H9 (cell line): ENCODE results near the gene PPP1R13B. TPM values are rescaled to one million over a fixed set of nuclear protein-coding genes. Genes with fewer than 3 reads are reported as not detected.

Experiments used
- DNase-seq: peaks from one replicate; pipeline ENCODE4 v3.0.0-alpha.2; 2017
- H2AFZ ChIP-seq: one replicate; pipeline ENCODE4 v1.6.1; 2013; ENCODE audit warnings: mild to moderate bottlenecking, low read length, control low read depth, moderate library complexity
- H2AK5ac ChIP-seq: 2 replicates; pipeline ENCODE4 v1.6.1; 2013; ENCODE audit warnings: low read length, control low read depth, mixed read lengths; ENCODE audit not compliant: insufficient read length
- H2BK120ac ChIP-seq: one replicate; pipeline ENCODE4 v1.6.1; 2013; ENCODE audit warnings: low read depth, mild to moderate bottlenecking, low read length, control low read depth, inconsistent platforms; ENCODE audit not compliant: poor library complexity, severe bottlenecking
- H2BK12ac ChIP-seq: 2 replicates; pipeline ENCODE4 v1.6.1; 2013; ENCODE audit warnings: low read length, control low read depth, mixed read lengths, low read depth; ENCODE audit not compliant: insufficient read length
- H2BK15ac ChIP-seq: 2 replicates; pipeline ENCODE4 v1.6.1; 2013; ENCODE audit warnings: low read depth, low read length, control low read depth
- H2BK20ac ChIP-seq: one replicate; pipeline ENCODE4 v1.6.1; 2013; ENCODE audit warnings: low read depth, mild to moderate bottlenecking, low read length, control low read depth, inconsistent platforms; ENCODE audit not compliant: poor library complexity, severe bottlenecking
- H2BK5ac ChIP-seq: 2 replicates; pipeline ENCODE4 v1.6.1; 2013; ENCODE audit warnings: low read length, control low read depth, mixed read lengths; ENCODE audit not compliant: insufficient read length
- H3K14ac ChIP-seq: 2 replicates; pipeline ENCODE4 v1.6.1; 2013; ENCODE audit warnings: low read length, control low read depth; ENCODE audit not compliant: insufficient read depth
- H3K18ac ChIP-seq: 2 replicates; pipeline ENCODE4 v1.6.1; 2013; ENCODE audit warnings: low read depth, mild to moderate bottlenecking, mixed read lengths, low read length, control low read depth; ENCODE audit not compliant: insufficient read length
- H3K23ac ChIP-seq: 2 replicates; pipeline ENCODE4 v1.6.1; 2013; ENCODE audit warnings: low read length, control low read depth, mixed read lengths, low read depth; ENCODE audit not compliant: insufficient read length
- H3K23me2 ChIP-seq: 2 replicates; pipeline ENCODE4 v1.6.1; 2013; ENCODE audit warnings: low read depth, mild to moderate bottlenecking, mixed read lengths, low read length, control low read depth; ENCODE audit not compliant: insufficient read length, poor library complexity, severe bottlenecking
- H3K27ac ChIP-seq: 2 replicates; pipeline ENCODE4 v1.5.1; 2013; ENCODE audit warnings: low read length, control low read depth, mixed read lengths, low read depth; ENCODE audit not compliant: insufficient read length
- H3K27me3 ChIP-seq: 2 replicates; pipeline ENCODE4 v1.6.1; 2013; ENCODE audit warnings: low read length, control low read depth, inconsistent platforms; ENCODE audit not compliant: insufficient read depth
- H3K4ac ChIP-seq: 2 replicates; pipeline ENCODE4 v1.6.1; 2013; ENCODE audit warnings: low read depth, mild to moderate bottlenecking, control low read depth, inconsistent platforms, low read length, moderate library complexity
- H3K4me1 ChIP-seq: 2 replicates; pipeline ENCODE4 v1.6.1; 2013; ENCODE audit warnings: low read length, control low read depth, inconsistent platforms; ENCODE audit not compliant: insufficient read depth
- H3K4me2 ChIP-seq: 2 replicates; pipeline ENCODE4 v1.6.1; 2013; ENCODE audit warnings: low read length, control low read depth, mixed read lengths; ENCODE audit not compliant: insufficient read length, insufficient read depth
- H3K56ac ChIP-seq: 2 replicates; pipeline ENCODE4 v1.6.1; 2013; ENCODE audit warnings: low read depth, mild to moderate bottlenecking, mixed read lengths, low read length, control low read depth; ENCODE audit not compliant: insufficient read length
- H3K79me1 ChIP-seq: 2 replicates; pipeline ENCODE4 v1.6.1; 2013; ENCODE audit warnings: low read depth, mild to moderate bottlenecking, moderate library complexity, low read length, control low read depth, inconsistent platforms; ENCODE audit not compliant: insufficient read depth, poor library complexity, severe bottlenecking
- H3K79me2 ChIP-seq: 2 replicates; pipeline ENCODE4 v1.6.1; 2013; ENCODE audit warnings: low read length, control low read depth, inconsistent platforms; ENCODE audit not compliant: insufficient read depth
- H3K9ac ChIP-seq: 2 replicates; pipeline ENCODE4 v1.6.1; 2013; ENCODE audit warnings: low read length, control low read depth, mixed read lengths; ENCODE audit not compliant: insufficient read length; ENCODE audit errors: extremely low read depth
- H3K9me3 ChIP-seq: one replicate; pipeline ENCODE4 v1.6.1; 2013; ENCODE audit warnings: low read depth, low read length, inconsistent platforms; ENCODE audit not compliant: control insufficient read depth
- H3T11ph ChIP-seq: one replicate; pipeline ENCODE4 v1.6.1; 2013; ENCODE audit warnings: mild to moderate bottlenecking, low read length, control low read depth, inconsistent platforms
- H4K20me1 ChIP-seq: one replicate; pipeline ENCODE4 v1.6.1; 2013; ENCODE audit not compliant: control insufficient read depth, insufficient read length, insufficient read depth
- H4K5ac ChIP-seq: 2 replicates; pipeline ENCODE4 v1.6.1; 2013; ENCODE audit warnings: low read depth, mild to moderate bottlenecking, mixed read lengths, low read length, control low read depth; ENCODE audit not compliant: insufficient read length
- H4K8ac ChIP-seq: replicated peaks from 2 replicates; pipeline ENCODE4 v1.6.1; 2013; ENCODE audit warnings: low read length, control low read depth, mixed read lengths, low read depth; ENCODE audit not compliant: insufficient read length
- H4K91ac ChIP-seq: 2 replicates; pipeline ENCODE4 v1.6.1; 2013; ENCODE audit warnings: low read depth, mild to moderate bottlenecking, moderate library complexity, mixed read lengths, low read length, control low read depth; ENCODE audit not compliant: insufficient read length
- H3K27ac Mint-ChIP-seq, 3 experiments: 2 replicates in 2 of 3; 3 replicates in 1 of 3; pipeline ENCODE4 v1.8.0; 2020 to 2021; ENCODE audit warnings: mixed read lengths in 3 of 3, mild to moderate bottlenecking in 1 of 3, moderate library complexity in 1 of 3
- H3K27me3 Mint-ChIP-seq: 2 replicates; pipeline ENCODE4 v1.8.0; 2021; ENCODE audit warnings: low read depth, mild to moderate bottlenecking, moderate library complexity, mixed read lengths
- H3K36me3 Mint-ChIP-seq, 3 experiments: 2 replicates in 2 of 3; 3 replicates in 1 of 3; pipeline ENCODE4 v1.8.0; 2020 to 2021; ENCODE audit warnings: low read depth in 3 of 3, mixed read lengths in 3 of 3; ENCODE audit not compliant: insufficient read depth in 1 of 3
- H3K4me1 Mint-ChIP-seq, 2 experiments: 2 replicates each; pipeline ENCODE4 v1.8.0; 2020; ENCODE audit warnings: mixed read lengths in 2 of 2
- H3K4me3 Mint-ChIP-seq, 2 experiments: 2 replicates in 1 of 2; 3 replicates in 1 of 2; pipeline ENCODE4 v1.8.0; 2020 to 2021; ENCODE audit warnings: mild to moderate bottlenecking in 2 of 2, mixed read lengths in 2 of 2, moderate library complexity in 1 of 2
- H3K9me3 Mint-ChIP-seq, 2 experiments: 2 replicates in 1 of 2; 3 replicates in 1 of 2; pipeline ENCODE4 v1.8.0; 2020; ENCODE audit warnings: mild to moderate bottlenecking in 2 of 2, mixed read lengths in 2 of 2, moderate library complexity in 1 of 2
- WGBS: extraction: QIAGEN DNeasy Blood & Tissue Kit; methylation state at CpG from one replicate; pipeline ENCODE4 v1.1.7; 2013; ENCODE audit warnings: missing lambda C conversion rate, low lambda C conversion rate, mixed read lengths; ENCODE audit not compliant: insufficient read length; ENCODE audit errors: extremely low coverage; 5-methylcytosine and 5-hydroxymethylcytosine counted together
- total RNA-seq: library from RNA; stranded (reverse); gene quantifications from 2 replicates; pipeline ENCODE4 v1.2.1, GENCODE V29; 2021
- TF ChIP-seq, protein P1 (sequence below): fragments of 200-600 bp; sonication (generic); conservative IDR thresholded peaks from 3 replicates; pipeline ENCODE4 v1.8.0; 2021; ENCODE audit warnings: antibody characterized with exemption, mild to moderate bottlenecking

PPP1R13B gene
- total RNA-seq, 1 experiment from 2014 or later, result 6.0 TPM

DNA sequence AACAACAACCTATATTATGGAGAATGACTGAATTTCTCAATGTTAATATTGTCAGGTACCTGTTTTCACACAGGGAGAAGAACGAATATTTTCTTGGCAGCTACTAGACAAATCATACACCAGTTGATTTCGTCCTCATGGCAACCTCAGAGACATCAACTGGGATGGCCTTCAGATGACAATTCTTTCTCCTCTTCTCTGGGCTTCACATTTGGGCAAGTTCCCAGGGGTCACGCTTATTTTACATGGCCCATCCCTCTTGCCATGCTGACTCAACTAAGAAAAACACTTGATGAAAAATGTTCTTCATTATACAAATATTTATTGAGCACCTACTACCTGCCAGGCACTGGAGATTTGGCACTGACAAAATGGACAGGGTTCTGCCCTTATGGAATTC lies 29.0 kb downstream of the PPP1R13B start:
- H3K9ac ChIP-seq, result no peak overlapping the region
- no peak overlapping the region for H3K4me2 ChIP-seq
- H4K5ac ChIP-seq, result no peak overlapping the region
- no peak overlapping the region for H3K56ac ChIP-seq
- no peaks in the 10 kb centered on the region for H3K79me1 ChIP-seq
- no peak overlapping the region for H3K27ac Mint-ChIP-seq
- H3K4me1 Mint-ChIP-seq, result peaks cover 17 to 20% of the 10 kb centered on the region in 2 experiments
- H2BK12ac ChIP-seq, result no peak overlapping the region
- H3K9me3 ChIP-seq, result no peaks in the 10 kb centered on the region
- no peak overlapping the region for H4K8ac ChIP-seq
- no peak overlapping the region for H2BK120ac ChIP-seq
- no peaks in the 10 kb centered on the region for H3K23me2 ChIP-seq
- H2BK20ac ChIP-seq, result no peak overlapping the region
- H3K27me3 Mint-ChIP-seq, result no peaks in the 10 kb centered on the region; the same call in none of the 2 replicates
- no peaks in the 10 kb centered on the region for H4K20me1 ChIP-seq
- H3K18ac ChIP-seq, result no peak overlapping the region
- no peak overlapping the region for H3K4ac ChIP-seq
- no peak overlapping the region for H3K4me3 Mint-ChIP-seq
- TF ChIP-seq, protein P1, sequence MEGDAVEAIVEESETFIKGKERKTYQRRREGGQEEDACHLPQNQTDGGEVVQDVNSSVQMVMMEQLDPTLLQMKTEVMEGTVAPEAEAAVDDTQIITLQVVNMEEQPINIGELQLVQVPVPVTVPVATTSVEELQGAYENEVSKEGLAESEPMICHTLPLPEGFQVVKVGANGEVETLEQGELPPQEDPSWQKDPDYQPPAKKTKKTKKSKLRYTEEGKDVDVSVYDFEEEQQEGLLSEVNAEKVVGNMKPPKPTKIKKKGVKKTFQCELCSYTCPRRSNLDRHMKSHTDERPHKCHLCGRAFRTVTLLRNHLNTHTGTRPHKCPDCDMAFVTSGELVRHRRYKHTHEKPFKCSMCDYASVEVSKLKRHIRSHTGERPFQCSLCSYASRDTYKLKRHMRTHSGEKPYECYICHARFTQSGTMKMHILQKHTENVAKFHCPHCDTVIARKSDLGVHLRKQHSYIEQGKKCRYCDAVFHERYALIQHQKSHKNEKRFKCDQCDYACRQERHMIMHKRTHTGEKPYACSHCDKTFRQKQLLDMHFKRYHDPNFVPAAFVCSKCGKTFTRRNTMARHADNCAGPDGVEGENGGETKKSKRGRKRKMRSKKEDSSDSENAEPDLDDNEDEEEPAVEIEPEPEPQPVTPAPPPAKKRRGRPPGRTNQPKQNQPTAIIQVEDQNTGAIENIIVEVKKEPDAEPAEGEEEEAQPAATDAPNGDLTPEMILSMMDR, result no peak
- no peak for DNase-seq
- H3K9me3 Mint-ChIP-seq, result peaks cover 0 to 3% of the 10 kb centered on the region in 2 experiments; a peak in 1 of 5 replicates
- 0 out of 2 replicates have a peak, but pooled peaks cover 2% of the 10 kb centered on the region for H3K4me1 ChIP-seq
- H2BK5ac ChIP-seq, result no peak overlapping the region
- whole genome bisulfite sequencing, result no CpG with 5 or more reads among the region's 3 CpGs
- H2AK5ac ChIP-seq, result no peak overlapping the region
- peaks cover 0 to 4% (median 0%) of the 10 kb centered on the region in 3 experiments; a peak in 2 of 7 replicates for H3K36me3 Mint-ChIP-seq
- H2BK15ac ChIP-seq, result no peak overlapping the region
- H3K27ac ChIP-seq, result no peak overlapping the region
- no peak overlapping the region for H3T11ph ChIP-seq
- H3K27me3 ChIP-seq, result no peaks in the 10 kb centered on the region
- H3K14ac ChIP-seq, result no peak overlapping the region
- no peak overlapping the region for H2AFZ ChIP-seq
- no peak overlapping the region for H4K91ac ChIP-seq
- H3K79me2 ChIP-seq, result no peaks in the 10 kb centered on the region
- no peak overlapping the region for H3K23ac ChIP-seq
